ENCODE data around the gene ADAD2.

ADAD2 gene

DNA sequence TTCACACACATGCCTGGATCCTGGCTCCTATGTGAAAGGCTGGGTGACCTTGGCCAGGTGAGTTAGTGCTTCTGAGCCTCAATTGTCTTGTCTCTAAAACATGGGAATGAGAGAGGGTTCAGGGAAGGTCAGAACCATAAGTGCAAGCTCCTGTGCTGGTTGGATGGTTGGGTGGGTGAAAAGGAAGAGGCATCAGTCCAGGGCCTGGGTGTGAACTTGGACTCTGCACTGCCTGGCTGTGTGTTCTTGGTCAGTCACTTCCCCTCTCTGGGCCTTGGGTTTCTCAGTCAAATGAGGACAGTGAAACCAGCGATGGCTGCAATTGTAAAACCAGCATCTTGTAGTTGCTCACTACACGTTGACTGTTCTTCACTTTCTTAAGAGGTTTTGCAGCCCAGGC lies 49.5 kb downstream of the ADAD2 start:
- H3K36me3 ChIP-seq (replicated peaks; ENCODE audit: insufficient read depth, low read length): no peaks in the 10 kb centered on the region
- no peaks in the 10 kb centered on the region for H3K9me2 ChIP-seq (replicated peaks; ENCODE audit: insufficient read depth, low read length)
- no peak overlapping the region for H3K27ac ChIP-seq (ENCODE audit: low read length)
- H3K4me3 ChIP-seq (ENCODE audit: low read length): no peak overlapping the region
- no peaks in the 10 kb centered on the region for H3K9me3 ChIP-seq (replicated peaks; ENCODE audit: insufficient read depth, low read length)
- no peak overlapping the region for H2AFZ ChIP-seq (ENCODE audit: low read length)
- no peaks in the 10 kb centered on the region for H3K4me1 ChIP-seq (ENCODE audit: low read length)
- no peaks in the 10 kb centered on the region for H3K79me2 ChIP-seq (ENCODE audit: low read length)
- no peak overlapping the region for H3K4me2 ChIP-seq (ENCODE audit: low read depth, low read length)
- no peaks in the 10 kb centered on the region for H4K20me1 ChIP-seq (ENCODE audit: insufficient read depth, low read length)
- no peak overlapping the region for H3K9ac ChIP-seq (ENCODE audit: low read length)
- no peak for DNase-seq
- H3K27me3 ChIP-seq (replicated peaks; ENCODE audit: insufficient read depth, low read length): peaks cover 50% of the 10 kb centered on the region
- H3F3A ChIP-seq (ENCODE audit: insufficient read depth, low read length): no peaks in the 10 kb centered on the region
- TF ChIP-seq CTCF (IDR thresholded peaks at IDR 0.05; ENCODE audit: low read length): no peak
- TF ChIP-seq EZH2phosphoT487 (IDR thresholded peaks at IDR 0.05; ENCODE audit: low read length): no peak
- TF ChIP-seq EZH2 (optimal IDR thresholded peaks at IDR 0.05; ENCODE audit: low read depth, low read length): no peak

DNA sequence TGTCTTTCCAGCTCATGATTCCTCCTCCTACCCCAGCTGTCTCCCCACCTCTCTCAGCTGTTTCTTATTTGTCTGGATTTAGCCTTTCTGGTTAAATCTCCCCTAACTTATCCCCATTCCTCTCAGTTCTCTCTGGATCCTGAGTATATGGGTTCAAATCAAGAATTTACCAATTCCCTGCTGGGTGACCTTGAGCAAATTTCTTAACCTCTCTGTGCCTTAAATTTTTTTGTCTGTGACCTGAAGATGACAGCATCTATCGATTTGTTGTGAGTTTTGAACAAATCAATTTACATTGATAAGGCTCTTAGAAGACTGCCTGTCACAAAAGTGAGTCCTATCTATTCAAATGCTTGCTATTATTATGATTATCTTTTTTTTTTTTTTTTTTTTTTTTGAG lies 50.8 kb downstream of the ADAD2 start:
- Histone ChIP-seq H3K9me3 (replicated peaks; ENCODE audit: insufficient read depth, low read length) (no peaks in the 10 kb centered on the region), H3K9ac (ENCODE audit: low read length) (no peak overlapping the region), H3K27ac (ENCODE audit: low read length) (no peak overlapping the region), H3K4me3 (ENCODE audit: low read length) (no peak overlapping the region), H3K9me2 (replicated peaks; ENCODE audit: insufficient read depth, low read length) (no peaks in the 10 kb centered on the region), H3K36me3 (replicated peaks; ENCODE audit: insufficient read depth, low read length) (no peaks in the 10 kb centered on the region), H3K27me3 (replicated peaks; ENCODE audit: insufficient read depth, low read length) (peaks cover 37% of the 10 kb centered on the region), H3K4me2 (ENCODE audit: low read depth, low read length) (no peak overlapping the region), H3K79me2 (ENCODE audit: low read length) (no peaks in the 10 kb centered on the region), H3F3A (ENCODE audit: insufficient read depth, low read length) (no peaks in the 10 kb centered on the region), H4K20me1 (ENCODE audit: insufficient read depth, low read length) (no peaks in the 10 kb centered on the region), H2AFZ (ENCODE audit: low read length) (no peak overlapping the region), H3K4me1 (ENCODE audit: low read length) (no peaks in the 10 kb centered on the region)
- TF ChIP-seq EZH2phosphoT487 (IDR thresholded peaks at IDR 0.05; ENCODE audit: low read length) (no peak), CTCF (IDR thresholded peaks at IDR 0.05; ENCODE audit: low read length) (no peak), EZH2 (optimal IDR thresholded peaks at IDR 0.05; ENCODE audit: low read depth, low read length) (no peak)
- DNase-seq: no peak

DNA sequence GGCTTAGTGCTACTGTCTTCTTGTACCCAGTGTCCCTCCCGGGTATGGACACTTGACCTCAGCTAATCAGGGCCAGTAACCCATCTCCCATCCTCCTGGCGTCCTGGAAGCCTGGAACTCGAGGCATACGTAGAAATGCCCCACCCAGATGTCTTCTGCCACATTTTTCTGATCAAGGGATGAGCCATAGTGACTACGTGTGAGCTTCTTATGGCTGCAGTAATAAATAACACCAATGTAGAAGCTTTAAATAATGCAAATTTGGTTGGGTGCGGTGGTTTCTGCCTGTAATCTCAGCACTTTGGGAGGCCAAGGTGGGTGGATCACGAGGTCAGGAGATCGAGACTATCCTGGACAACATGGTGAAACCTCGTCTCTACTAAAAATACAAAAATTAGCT lies 51.9 kb downstream of the ADAD2 start:
- Histone ChIP-seq H3K79me2 (ENCODE audit: low read length) (no peaks in the 10 kb centered on the region), H3K4me1 (ENCODE audit: low read length) (no peaks in the 10 kb centered on the region), H3K27me3 (replicated peaks; ENCODE audit: insufficient read depth, low read length) (peaks cover 27% of the 10 kb centered on the region), H2AFZ (ENCODE audit: low read length) (no peak overlapping the region), H3K36me3 (replicated peaks; ENCODE audit: insufficient read depth, low read length) (no peaks in the 10 kb centered on the region), H3K9me3 (replicated peaks; ENCODE audit: insufficient read depth, low read length) (no peaks in the 10 kb centered on the region), H3F3A (ENCODE audit: insufficient read depth, low read length) (no peaks in the 10 kb centered on the region), H3K4me3 (ENCODE audit: low read length) (no peak overlapping the region), H3K4me2 (ENCODE audit: low read depth, low read length) (no peak overlapping the region), H4K20me1 (ENCODE audit: insufficient read depth, low read length) (no peaks in the 10 kb centered on the region), H3K27ac (ENCODE audit: low read length) (no peak overlapping the region), H3K9me2 (replicated peaks; ENCODE audit: insufficient read depth, low read length) (no peaks in the 10 kb centered on the region), H3K9ac (ENCODE audit: low read length) (no peak overlapping the region)
- TF ChIP-seq EZH2 (optimal IDR thresholded peaks at IDR 0.05; ENCODE audit: low read depth, low read length) (no peak), EZH2phosphoT487 (IDR thresholded peaks at IDR 0.05; ENCODE audit: low read length) (no peak), CTCF (IDR thresholded peaks at IDR 0.05; ENCODE audit: low read length) (no peak)
- no peak for DNase-seq

All from MM.1S (cell line).